ENCODE measurements around the gene LAP3. TPM values are rescaled to one million over a fixed set of nuclear protein-coding genes. Genes with fewer than 3 reads are reported as not detected.

LAP3 gene
- total and polyA plus RNA-seq, 8 donors = 46.4 to 152 (median 90.8) TPM

- no peak for DNase-seq
- 77 to 92% (median 81%) methylated on average over 1 of the region's 1 CpG for WGBS, 5 donors
- intact Hi-C loops (cut with DNase I; ENCODE audit: low total_unique reads) = no loop called here
- Histone ChIP-seq H3K9me3 (peaks cover 0 to 13% (median 3%) of the 10 kb centered on the region in 4 donors), H3K27ac (no peak overlapping the region), H3K4me3 (no peak overlapping the region), H3K4me1 (no peaks in the 10 kb centered on the region), H3K36me3 (no peaks in the 10 kb centered on the region), H3K27me3 (no peaks in the 10 kb centered on the region)
- TF ChIP-seq, protein P1, sequence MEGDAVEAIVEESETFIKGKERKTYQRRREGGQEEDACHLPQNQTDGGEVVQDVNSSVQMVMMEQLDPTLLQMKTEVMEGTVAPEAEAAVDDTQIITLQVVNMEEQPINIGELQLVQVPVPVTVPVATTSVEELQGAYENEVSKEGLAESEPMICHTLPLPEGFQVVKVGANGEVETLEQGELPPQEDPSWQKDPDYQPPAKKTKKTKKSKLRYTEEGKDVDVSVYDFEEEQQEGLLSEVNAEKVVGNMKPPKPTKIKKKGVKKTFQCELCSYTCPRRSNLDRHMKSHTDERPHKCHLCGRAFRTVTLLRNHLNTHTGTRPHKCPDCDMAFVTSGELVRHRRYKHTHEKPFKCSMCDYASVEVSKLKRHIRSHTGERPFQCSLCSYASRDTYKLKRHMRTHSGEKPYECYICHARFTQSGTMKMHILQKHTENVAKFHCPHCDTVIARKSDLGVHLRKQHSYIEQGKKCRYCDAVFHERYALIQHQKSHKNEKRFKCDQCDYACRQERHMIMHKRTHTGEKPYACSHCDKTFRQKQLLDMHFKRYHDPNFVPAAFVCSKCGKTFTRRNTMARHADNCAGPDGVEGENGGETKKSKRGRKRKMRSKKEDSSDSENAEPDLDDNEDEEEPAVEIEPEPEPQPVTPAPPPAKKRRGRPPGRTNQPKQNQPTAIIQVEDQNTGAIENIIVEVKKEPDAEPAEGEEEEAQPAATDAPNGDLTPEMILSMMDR (IDR thresholded peaks at IDR 0.05) = no peak
- TF ChIP-seq EP300 (IDR thresholded peaks at IDR 0.05) (no peak), POLR2AphosphoS5 (IDR thresholded peaks at IDR 0.05) (no peak), POLR2A (IDR thresholded peaks at IDR 0.05) (no peak)
Measured at GRCh38 chr4:17642398-17642783, 65.4 kb downstream of the LAP3 start.

GRCh38 chr4:17646693-17647092 lies 69.7 kb downstream of the LAP3 start:
- intact Hi-C loops (cut with DNase I; ENCODE audit: low total_unique reads) = no loop called here
- DNase-seq = peak in 1 of 2 donors; percentile 34
- no peak overlapping the region for H3K4me3 ChIP-seq

DNA sequence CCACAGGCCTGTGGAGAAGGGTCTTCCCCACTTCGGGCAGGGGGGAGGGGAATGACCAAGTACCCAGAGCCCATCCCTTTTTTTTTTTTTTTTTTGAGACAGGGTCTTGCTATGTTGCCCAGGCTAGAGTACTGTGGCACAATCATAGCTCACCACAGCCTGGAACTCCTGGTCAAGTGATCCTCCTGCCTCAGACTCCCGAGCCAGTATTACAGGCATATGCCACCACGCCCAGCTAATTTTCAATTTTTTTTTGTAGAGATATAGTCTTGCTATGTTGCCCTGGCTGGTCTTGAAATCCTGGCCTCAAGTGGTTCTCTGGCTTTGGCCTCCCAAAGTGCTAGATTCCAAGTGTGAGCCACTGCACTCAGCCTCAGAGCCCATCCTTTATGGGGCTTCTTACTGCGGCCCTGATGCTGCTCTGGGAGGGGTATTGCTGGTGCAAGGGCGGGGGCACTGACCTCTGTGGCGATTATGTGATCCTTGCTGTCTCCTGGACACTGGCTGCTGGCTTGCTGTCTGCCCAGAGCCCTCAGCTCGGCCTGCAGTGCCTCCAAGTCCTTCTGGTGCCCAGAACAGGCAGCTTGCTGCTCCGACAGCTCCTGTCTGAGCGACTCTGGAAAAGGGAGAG lies 70.3 kb downstream of the LAP3 start:
- Histone ChIP-seq H3K27ac (no peak overlapping the region), H3K27me3 (no peaks in the 10 kb centered on the region), H3K4me3 (no peak overlapping the region), H3K36me3 (no peaks in the 10 kb centered on the region), H3K4me1 (no peaks in the 10 kb centered on the region), H3K9me3 (peaks cover 0 to 7% (median under 1%) of the 10 kb centered on the region in 4 donors)
- no peak for DNase-seq
- WGBS, 5 donors = 79 to 88% (median 84%) methylated on average over 4 to 9 of the region's 9 CpGs
- no peak for TF ChIP-seq POLR2A (IDR thresholded peaks at IDR 0.05)
- intact Hi-C loops (cut with DNase I; ENCODE audit: low total_unique reads) = no loop called here

More at GRCh38 chr4:17646693-17647092, 69.7 kb downstream of the LAP3 start:
- H3K9me3 ChIP-seq = peaks cover 0 to 13% (median 3%) of the 10 kb centered on the region in 4 donors
- no peaks in the 10 kb centered on the region for H3K4me1 ChIP-seq
- H3K36me3 ChIP-seq = no peaks in the 10 kb centered on the region
- H3K27me3 ChIP-seq = no peaks in the 10 kb centered on the region
- 61 to 77% (median 76%) methylated on average over 3 of the region's 3 CpGs for WGBS, 5 donors
- TF ChIP-seq POLR2AphosphoS5 (IDR thresholded peaks at IDR 0.05) = no peak
- TF ChIP-seq, protein P1 (IDR thresholded peaks at IDR 0.05) = no peak
- TF ChIP-seq EP300 (IDR thresholded peaks at IDR 0.05) = no peak
- TF ChIP-seq POLR2A (IDR thresholded peaks at IDR 0.05) = no peak
- H3K27ac ChIP-seq = no peak overlapping the region

GRCh38 chr4:17647927-17648326 lies 70.9 kb downstream of the LAP3 start:
- intact Hi-C loops (cut with DNase I; ENCODE audit: low total_unique reads) = no loop called here
- Histone ChIP-seq H3K36me3 (no peaks in the 10 kb centered on the region), H3K4me3 (no peak overlapping the region), H3K9me3 (peaks cover 0 to under 1% (median 0%) of the 10 kb centered on the region in 4 donors), H3K27ac (no peak overlapping the region), H3K27me3 (no peaks in the 10 kb centered on the region), H3K4me1 (no peaks in the 10 kb centered on the region)
- WGBS, 5 donors = 76 to 87% (median 81%) methylated on average over 5 of the region's 5 CpGs
- TF ChIP-seq POLR2AphosphoS5 (IDR thresholded peaks at IDR 0.05) (no peak), EP300 (IDR thresholded peaks at IDR 0.05) (no peak), POLR2A (IDR thresholded peaks at IDR 0.05) (no peak)
- TF ChIP-seq, protein P1 (IDR thresholded peaks at IDR 0.05) = no peak
- DNase-seq = no peak

DNA sequence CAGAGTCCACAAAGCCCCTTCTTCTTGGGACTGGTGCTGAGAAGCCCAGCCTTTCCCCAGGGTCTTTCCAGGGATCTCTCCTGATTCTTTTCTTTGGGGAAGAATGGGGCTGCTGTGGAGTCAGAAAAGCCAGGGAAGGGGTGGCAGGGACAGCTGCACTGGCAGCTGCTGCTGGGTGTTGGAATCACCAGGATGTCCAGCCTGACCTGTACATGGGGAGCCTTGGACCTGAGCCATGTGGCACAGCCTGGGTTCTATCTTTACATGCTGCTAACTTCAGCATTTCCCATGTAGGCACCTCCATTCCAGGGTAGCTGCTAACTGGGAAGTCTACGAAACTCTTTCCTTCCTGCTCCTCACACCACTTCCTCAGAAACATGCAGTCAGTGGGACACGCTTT lies 73.4 kb downstream of the LAP3 start:
- WGBS, 5 donors = 63 to 85% (median 74%) methylated on average over 2 of the region's 2 CpGs
- DNase-seq = no peak
- TF ChIP-seq EP300 (IDR thresholded peaks at IDR 0.05) (no peak), POLR2A (IDR thresholded peaks at IDR 0.05) (no peak), POLR2AphosphoS5 (IDR thresholded peaks at IDR 0.05) (no peak)
- TF ChIP-seq, protein P1 (IDR thresholded peaks at IDR 0.05) = no peak
- H3K27me3 ChIP-seq = no peaks in the 10 kb centered on the region
- no peaks in the 10 kb centered on the region for H3K9me3 ChIP-seq
- H3K4me3 ChIP-seq = no peak overlapping the region
- no peaks in the 10 kb centered on the region for H3K4me1 ChIP-seq
- H3K27ac ChIP-seq = no peak overlapping the region
- no peaks in the 10 kb centered on the region for H3K36me3 ChIP-seq
- intact Hi-C loops (cut with DNase I; ENCODE audit: low total_unique reads) = no loop called here
